ENCODE data around the gene TARDBP.
"Not testable (repeated sequence)": the region's sequence is repeated elsewhere in the genome, so short reads cannot be mapped to it uniquely, and the experiment has no call there.

Gene TARDBP

GRCh38 chr1:11059155-11059967 lies 46.9 kb downstream of the TARDBP start:
- DNase-seq (ENCODE audit: low read depth in 2 of 2, low spot score in 1 of 2), result no peak

- peak; percentile 77 to 78 for DNase-seq (ENCODE audit: low read depth in 2 of 2, low spot score in 1 of 2)
Observed at GRCh38 chr1:11059968-11060830, 47.7 kb downstream of the TARDBP start, which contains the start of gene SRM. Gene SRM, minus strand, starts transcription at chr1:11060018. Its CDS starts 75 bp downstream, at chr1:11059943.

- no peak for DNase-seq (ENCODE audit: low read depth in 2 of 2, low spot score in 1 of 2)
Observed at GRCh38 chr1:11061652-11062365, 49.4 kb downstream of the TARDBP start.

GRCh38 chr1:11062965-11063401 lies 50.5 kb downstream of the TARDBP start:
- no peak for DNase-seq (ENCODE audit: low read depth in 2 of 2, low spot score in 1 of 2)

GRCh38 chr1:11063937-11064537 lies 51.6 kb downstream of the TARDBP start:
- not testable (repeated sequence) for DNase-seq (ENCODE audit: low read depth in 2 of 2, low spot score in 1 of 2)

GRCh38 chr1:11064942-11065341 lies 52.5 kb downstream of the TARDBP start:
- DNase-seq (ENCODE audit: low read depth in 2 of 2, low spot score in 1 of 2), result no peak

GRCh38 chr1:11065796-11066195 lies 53.3 kb downstream of the TARDBP start:
- DNase-seq (ENCODE audit: low read depth in 2 of 2, low spot score in 1 of 2), result no peak

- DNase-seq (ENCODE audit: low read depth in 2 of 2, low spot score in 1 of 2), result no peak
Observed at GRCh38 chr1:11067716-11068599, 55.5 kb downstream of the TARDBP start.

GRCh38 chr1:11068600-11069473 lies 56.4 kb downstream of the TARDBP start:
- no peak for DNase-seq (ENCODE audit: low read depth in 2 of 2, low spot score in 1 of 2)

- DNase-seq (ENCODE audit: low read depth in 2 of 2, low spot score in 1 of 2), result no peak
Observed at GRCh38 chr1:11070876-11071275, 58.4 kb downstream of the TARDBP start.

- DNase-seq (ENCODE audit: low read depth in 2 of 2, low spot score in 1 of 2), result no peak
Observed at GRCh38 chr1:11071463-11072215, 59.2 kb downstream of the TARDBP start.

- DNase-seq (ENCODE audit: low read depth in 2 of 2, low spot score in 1 of 2), result no peak
Observed at GRCh38 chr1:11072216-11072917, 59.9 kb downstream of the TARDBP start.

- DNase-seq (ENCODE audit: low read depth in 2 of 2, low spot score in 1 of 2), result not testable (repeated sequence)
Observed at GRCh38 chr1:11073398-11073797, 60.9 kb downstream of the TARDBP start.
